NCI-H2029 treated with DMSO at 0.1 percent for 48 hours (cell line): Measurements from ENCODE around the gene SLIRP.
"Not testable (repeated sequence)": the region's sequence is repeated elsewhere in the genome, so short reads cannot be mapped to it uniquely, and the experiment has no call there.

ENCODE experiments used
- DNase-seq: peaks from one replicate; lab custom pipeline; 2025; lab: John Stamatoyannopoulos, UW

Gene SLIRP

DNA sequence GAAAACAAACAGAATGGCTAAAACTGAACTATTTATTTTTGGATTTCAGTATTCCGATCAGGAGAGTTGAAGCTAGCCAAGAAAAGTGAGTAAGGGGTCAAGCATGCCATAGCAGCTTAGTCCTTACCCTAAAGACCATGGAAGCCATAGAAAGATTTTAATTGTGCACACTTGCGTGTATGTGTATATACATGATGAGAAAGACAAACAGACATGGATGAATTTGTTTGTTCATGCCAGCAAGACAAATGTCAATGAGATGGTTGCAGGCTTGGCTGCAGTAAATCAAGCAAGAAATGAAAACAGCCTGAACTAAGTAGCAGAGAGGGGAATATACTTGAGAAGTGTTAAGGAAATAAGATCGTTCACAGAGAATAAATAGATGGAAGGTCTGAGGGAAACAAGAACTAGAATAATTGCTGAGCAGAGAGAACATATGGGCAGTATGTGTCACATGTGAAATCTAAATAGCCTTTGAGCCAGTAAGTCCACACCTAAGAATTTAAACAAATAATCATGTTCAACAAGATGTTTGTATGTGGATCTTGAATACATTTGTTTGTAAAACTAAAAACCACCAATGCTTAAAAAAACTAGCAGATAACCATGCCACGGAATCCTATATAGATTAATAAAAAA lies 38.3 kb downstream of the SLIRP start:
- no peak for DNase-seq

DNA sequence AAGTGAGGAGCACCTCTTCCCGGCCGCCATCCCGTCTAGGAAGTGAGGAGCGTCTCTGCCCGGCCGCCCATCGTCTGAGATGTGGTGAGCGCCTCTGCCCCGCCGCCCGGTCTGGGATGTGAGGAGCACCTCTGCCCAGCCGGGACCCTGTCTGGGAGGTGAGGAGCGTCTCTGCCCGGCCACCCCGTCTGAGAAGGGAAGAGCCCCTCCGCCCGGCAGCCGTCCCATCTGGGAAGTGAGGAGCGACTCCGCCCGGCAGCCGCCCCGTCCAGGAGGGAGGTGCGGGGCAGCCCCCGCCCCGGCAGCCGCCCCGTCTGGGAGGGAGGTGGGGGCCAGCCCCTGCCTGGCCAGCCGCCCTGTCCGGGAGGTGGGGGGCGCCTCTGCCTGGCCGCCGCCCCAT lies 39.5 kb downstream of the SLIRP start:
- not testable (repeated sequence) for DNase-seq

DNA sequence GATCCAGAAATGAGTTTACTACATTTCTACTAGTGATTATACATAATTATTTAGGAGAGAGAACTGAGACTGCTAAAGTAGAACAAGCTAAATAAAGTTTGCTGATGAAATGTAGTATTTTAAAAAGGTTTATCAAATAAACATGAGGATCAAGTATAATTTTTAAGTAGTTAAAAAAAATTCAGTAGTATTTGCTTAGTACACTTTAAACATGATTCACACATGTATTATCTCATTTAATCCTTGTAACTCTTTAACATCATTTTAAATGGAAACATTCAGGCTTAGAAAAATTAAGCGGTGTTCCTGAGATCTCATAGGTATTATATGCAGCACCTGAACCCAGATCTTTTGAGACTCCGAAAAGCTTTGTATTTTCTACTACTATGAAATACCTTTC lies 44.4 kb downstream of the SLIRP start:
- no peak for DNase-seq

DNA sequence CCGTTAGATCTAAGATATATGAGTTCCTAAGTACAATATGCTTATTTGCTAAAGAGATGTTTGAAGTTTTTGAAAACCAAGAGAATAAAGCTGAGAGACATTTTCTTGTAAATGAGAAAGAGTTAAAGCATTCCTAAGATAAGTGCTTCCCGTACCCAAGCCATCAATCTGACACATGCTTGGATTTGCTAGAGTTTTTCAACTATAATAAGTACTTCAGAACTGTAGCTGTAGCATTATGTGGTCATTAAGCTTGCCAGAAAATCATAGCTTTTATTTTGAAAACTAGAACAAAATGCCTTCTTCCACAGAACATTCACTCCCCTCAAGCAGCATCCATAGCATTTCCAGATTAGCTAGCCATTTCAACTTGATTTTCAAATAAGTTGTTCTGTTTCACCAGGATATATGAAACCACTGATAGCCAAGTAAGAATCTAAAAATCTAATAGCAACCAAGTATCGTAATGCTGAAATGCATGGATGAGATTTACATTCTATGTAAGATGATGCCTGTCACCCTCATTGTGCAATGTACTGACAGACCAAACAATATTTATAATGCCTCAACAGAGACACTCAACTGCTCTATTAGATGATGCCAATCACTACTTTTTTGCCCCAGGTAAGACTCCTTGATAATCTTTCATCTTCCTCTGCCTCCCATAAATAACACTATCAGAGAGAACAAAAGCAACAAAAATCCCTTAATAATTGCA lies 45.1 kb downstream of the SLIRP start:
- no peak for DNase-seq

DNA sequence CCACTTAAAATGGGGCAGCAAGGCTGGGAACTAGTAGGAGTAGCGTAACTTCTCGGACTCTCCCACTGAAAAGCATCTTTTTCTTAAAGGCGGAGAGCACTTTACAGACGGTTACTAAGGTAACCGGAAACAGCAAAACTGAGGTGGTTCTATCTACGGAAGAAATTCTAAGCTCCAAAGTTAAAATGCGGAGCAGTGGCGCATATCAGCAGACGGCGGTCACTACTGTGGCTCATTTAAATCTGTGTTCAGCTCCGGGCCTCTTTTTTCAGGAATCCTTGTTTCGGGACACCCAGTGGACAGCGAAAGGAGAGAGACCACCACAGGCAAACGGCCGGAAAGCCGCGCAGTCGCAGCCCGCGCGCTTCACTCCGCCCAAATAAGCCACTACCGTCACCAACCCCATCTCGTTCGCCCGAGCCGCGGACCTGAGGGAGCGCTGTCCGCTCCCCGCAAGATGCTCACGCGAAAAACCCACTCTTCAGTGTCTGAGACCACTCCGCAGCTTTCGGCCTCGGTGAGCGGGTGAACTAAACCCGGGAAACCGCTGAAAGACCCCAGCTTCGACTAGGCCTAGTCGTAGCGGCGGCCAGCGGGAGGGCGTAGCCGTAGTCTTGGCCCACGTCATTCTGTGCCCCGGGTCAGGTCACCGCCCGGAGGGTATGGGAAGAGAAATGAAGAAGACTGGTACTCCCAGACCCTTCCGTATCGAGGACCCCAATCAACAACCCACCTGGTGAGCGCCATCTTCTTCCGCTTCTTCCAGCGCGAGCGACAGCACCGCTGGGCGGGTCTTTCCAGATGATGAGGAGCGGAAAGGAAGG lies 52.7 kb downstream of the SLIRP start, which contains the start of gene SNW1:
Gene SNW1 (minus strand): TSS at position 776 of the 824 bp plus-strand sequence. CDS start 29 bp downstream, at position 747.
- no peak for DNase-seq

DNA sequence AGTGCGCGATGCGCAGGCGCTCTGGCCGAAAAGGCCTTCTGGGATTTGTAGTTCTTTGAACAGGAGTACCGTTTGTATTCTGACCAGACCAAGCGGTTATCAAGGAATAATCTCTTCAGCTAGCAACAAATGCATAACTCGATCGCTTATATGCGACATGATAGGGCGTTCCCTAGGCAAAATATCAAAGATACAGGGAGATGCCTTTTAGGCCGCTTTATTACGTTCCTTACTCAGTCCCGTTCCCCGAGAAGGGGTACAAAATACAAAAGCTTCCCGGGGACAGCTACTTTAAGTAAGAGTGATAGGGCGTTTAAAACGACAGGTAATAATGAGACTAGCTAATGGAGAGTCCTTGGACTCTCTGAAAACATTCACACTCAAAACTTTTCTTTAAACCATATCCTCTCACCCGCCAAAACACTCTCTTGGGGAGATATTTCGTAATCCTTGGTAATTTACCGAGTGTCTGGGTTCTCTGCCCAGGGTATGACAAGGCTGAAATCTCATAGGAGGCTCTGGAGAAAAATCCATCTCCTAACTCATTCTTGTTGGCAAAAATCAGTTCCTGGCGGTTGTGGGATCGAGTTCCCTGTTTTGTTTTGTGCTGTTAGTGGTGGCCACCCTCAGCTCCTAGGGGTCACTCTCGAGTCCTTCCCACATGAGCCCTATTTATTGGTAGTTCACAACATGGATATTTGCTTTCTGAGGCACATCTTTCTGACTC lies 53.5 kb downstream of the SLIRP start:
- peak; percentile 54 for DNase-seq

DNA sequence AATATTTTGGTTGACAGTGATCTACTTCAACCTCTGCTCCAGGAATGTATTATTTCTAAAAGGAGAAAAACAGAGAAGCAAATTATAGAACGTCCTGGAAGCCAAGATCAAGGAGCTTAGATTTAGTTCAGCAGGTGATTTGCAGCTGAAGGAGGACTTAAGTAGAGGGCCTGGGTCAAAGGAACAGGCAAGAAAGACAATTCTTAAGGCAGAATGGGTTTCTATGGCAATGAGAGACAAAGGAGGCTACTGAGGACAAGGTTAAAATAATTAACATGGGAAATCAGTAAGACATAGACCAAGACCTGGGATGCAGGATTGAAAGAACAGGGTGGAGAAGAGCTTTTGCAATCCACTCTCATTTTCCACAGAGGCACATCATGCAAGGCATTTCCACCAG lies 55.4 kb downstream of the SLIRP start:
- no peak for DNase-seq

DNA sequence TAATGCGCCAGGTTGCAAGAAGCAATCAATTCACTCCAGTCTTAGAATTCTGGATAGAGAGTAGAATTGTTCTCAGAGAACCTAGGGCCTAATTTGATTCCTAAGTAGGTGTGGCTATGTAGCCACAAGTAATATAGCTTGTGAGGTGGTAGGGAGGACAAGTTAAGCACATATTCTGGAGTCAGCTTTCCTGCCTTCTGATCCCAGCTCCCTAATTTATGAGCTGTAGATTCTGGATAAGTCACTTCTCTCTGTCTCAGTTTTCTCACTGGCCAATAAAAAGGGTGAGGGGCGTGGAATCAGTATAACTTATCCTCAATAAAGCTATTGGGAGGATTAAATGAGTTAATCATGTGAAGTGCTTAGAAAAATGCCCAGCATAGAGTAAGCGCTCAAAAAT lies 56.1 kb downstream of the SLIRP start:
- DNase-seq = no peak
